ENCODE results near the gene MRGPRF. TPM values are rescaled to one million over a fixed set of nuclear protein-coding genes. Genes with fewer than 3 reads are reported as not detected.

Gene MRGPRF
- total RNA-seq, 6 experiments from 2014 or later: 51.4 to 74.9 (median 63.9) TPM

DNA sequence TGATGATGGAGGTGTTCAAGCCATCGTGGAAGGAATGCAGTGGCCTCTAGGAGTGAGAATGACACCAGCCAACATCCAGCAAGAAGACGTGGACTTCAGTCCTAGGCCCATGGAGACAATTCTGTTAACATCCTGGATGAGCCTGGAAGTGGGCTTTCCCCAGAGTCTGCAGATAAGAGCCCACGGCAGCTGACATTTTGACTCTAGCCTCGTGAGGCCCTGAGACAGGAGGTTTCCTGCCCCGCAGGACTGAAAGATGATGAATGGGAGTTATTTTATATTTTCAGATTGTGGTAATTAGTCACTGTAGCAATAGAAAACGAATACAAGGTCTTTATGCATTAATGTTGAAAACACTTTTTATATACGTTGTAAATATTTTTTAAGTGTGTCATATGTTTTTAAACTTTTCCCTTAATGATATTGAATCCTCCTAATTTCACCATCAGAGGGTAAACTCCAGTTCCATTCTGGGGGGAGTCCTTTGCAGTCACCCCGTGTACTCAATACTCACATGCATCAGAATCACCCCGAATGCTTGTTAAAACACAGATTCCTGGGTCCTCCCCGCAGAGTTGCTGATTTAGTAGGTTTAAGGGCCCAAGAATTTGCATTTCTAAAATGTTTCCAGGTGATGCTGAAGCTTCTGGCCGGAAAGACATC is 35.1 kb upstream of the MRGPRF start:
- Mint-ChIP-seq H3K27me3 (ENCODE audit: insufficient read depth) (peaks cover 4% of the 10 kb centered on the region; the same call in 1 of the 2 replicates), H3K27ac (peak overlapping the region; percentile 78)
- TF ChIP-seq, protein P1, sequence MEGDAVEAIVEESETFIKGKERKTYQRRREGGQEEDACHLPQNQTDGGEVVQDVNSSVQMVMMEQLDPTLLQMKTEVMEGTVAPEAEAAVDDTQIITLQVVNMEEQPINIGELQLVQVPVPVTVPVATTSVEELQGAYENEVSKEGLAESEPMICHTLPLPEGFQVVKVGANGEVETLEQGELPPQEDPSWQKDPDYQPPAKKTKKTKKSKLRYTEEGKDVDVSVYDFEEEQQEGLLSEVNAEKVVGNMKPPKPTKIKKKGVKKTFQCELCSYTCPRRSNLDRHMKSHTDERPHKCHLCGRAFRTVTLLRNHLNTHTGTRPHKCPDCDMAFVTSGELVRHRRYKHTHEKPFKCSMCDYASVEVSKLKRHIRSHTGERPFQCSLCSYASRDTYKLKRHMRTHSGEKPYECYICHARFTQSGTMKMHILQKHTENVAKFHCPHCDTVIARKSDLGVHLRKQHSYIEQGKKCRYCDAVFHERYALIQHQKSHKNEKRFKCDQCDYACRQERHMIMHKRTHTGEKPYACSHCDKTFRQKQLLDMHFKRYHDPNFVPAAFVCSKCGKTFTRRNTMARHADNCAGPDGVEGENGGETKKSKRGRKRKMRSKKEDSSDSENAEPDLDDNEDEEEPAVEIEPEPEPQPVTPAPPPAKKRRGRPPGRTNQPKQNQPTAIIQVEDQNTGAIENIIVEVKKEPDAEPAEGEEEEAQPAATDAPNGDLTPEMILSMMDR (IDR thresholded peaks at IDR 0.05): no peak

DNA sequence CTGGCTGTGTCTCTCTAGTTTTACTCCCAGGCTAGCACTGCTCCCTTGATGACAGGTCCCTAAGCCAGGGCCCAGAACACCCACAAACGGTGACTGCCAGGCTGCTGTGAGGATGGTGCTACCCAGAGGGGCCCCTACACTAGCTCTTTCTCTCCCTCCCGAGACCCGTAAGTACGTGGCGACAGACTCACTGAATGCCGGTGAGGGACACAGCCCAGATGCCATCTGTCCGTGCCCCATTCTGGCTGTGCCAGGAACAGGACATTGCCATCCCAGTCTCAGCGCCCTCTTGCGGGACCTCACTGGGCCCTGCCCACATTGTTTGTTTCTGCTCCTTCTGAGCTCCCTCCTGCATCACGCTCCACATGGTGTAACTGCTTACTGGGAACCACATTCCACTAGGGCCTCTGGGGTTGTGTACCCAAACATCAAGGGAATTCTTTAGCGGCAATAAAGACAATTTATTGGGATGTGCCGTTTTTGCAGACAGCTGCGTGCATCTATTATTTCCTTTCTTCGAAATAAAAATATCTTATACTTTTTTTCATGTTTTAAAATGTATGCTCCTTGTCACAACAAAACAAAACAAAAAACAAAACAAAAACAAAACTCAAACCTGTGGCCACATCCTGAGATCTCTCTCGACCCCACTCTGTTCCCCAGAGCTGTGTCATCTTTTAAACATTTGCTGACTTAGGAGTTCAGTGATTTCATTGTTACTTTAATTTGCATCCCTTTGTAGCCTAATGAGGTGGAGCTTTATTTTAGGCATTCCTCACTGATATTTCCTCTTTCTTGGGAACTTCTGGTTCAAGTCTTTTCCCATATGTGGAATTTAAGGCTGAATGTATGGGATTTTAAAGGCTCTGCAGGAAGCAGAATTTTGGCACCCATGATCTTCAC is 31.3 kb upstream of the MRGPRF start:
- TF ChIP-seq, protein P1 (IDR thresholded peaks at IDR 0.05): peak; percentile 84
- H3K9me3 Mint-ChIP-seq: no peaks in the 10 kb centered on the region
- peak overlapping the region; percentile 72 for H3K4me3 Mint-ChIP-seq
- H3K27me3 Mint-ChIP-seq (ENCODE audit: insufficient read depth): no peaks in the 10 kb centered on the region
- peak; percentile 85 for DNase-seq
- H3K36me3 Mint-ChIP-seq (ENCODE audit: low read depth): peaks cover 8% of the 10 kb centered on the region; the same call in 1 of the 2 replicates
- H3K4me1 Mint-ChIP-seq (ENCODE audit: low read depth): peaks cover 52% of the 10 kb centered on the region
- H3K27ac Mint-ChIP-seq: peak overlapping the region; percentile 85

More for the DNA sequence above, 35.1 kb upstream of the MRGPRF start:
- no peaks in the 10 kb centered on the region for H3K36me3 Mint-ChIP-seq (ENCODE audit: low read depth)
- no peaks in the 10 kb centered on the region for H3K9me3 Mint-ChIP-seq
- peaks cover 47% of the 10 kb centered on the region for H3K4me1 Mint-ChIP-seq (ENCODE audit: low read depth)
- no peak for DNase-seq
- H3K4me3 Mint-ChIP-seq: peak overlapping the region; percentile 83

DNA sequence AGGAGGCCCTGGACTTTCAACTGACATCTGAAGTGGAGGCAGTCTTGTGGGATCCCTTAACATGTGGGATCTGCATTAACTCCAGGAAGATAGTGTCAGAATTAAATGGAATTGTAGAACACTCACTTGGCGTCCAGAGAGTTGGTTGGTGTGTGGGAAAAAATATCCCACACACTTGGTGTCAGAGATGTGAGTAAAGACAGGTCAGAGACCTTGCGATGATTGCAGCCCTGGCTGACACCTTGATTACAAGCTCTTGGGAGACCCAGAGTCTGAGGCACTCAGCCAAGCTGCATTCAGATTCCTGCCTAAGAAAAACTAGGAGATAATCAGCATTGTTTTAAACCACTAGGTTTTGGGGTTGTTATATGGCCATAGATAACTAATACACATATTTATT is 28.5 kb upstream of the MRGPRF start:
- Mint-ChIP-seq H3K4me1 (ENCODE audit: low read depth) (peaks cover 44% of the 10 kb centered on the region), H3K4me3 (no peak overlapping the region), H3K27ac (peak overlapping the region; percentile 77), H3K36me3 (ENCODE audit: low read depth) (peaks cover 8% of the 10 kb centered on the region; the same call in 1 of the 2 replicates), H3K9me3 (no peaks in the 10 kb centered on the region), H3K27me3 (ENCODE audit: insufficient read depth) (no peaks in the 10 kb centered on the region)
- TF ChIP-seq, protein P1 (IDR thresholded peaks at IDR 0.05): no peak
- DNase-seq: no peak

DNA sequence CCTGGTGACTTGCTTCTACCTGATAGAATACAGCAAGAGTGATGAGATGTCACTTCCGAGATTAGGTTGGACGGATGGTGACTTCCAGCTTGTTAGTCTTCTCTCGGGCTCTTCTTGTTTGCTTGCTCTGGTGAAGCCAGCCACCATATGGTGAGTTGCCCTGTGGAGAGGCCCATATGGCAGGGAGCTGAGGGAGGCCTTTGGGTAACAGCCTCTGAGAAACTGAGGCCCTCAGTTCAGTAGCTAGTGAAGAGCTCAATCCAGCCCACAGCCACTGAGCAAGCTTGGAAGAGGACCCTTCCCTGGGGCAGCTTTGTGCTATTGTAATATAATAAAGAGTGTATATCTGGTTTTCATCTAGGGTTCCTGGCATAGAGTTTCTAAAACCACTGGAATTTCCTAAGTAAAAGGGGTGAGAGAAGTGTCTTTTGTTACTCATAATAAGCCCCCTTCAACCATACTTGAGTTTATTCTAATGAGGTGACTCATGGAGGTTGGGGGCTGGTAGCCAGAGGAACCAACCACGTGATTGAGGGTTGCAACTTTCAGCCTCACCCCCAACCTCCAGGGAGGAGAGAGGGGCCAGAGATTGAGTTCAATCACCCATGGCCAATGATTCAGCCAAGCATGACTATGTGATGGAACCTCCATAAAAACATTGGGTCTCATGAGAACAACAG is 27.7 kb upstream of the MRGPRF start:
- no peaks in the 10 kb centered on the region for H3K27me3 Mint-ChIP-seq (ENCODE audit: insufficient read depth)
- H3K27ac Mint-ChIP-seq: peak overlapping the region; percentile 77
- peaks cover 50% of the 10 kb centered on the region for H3K4me1 Mint-ChIP-seq (ENCODE audit: low read depth)
- no peaks in the 10 kb centered on the region for H3K9me3 Mint-ChIP-seq
- DNase-seq: peak; percentile 63
- H3K36me3 Mint-ChIP-seq (ENCODE audit: low read depth): peaks cover 8% of the 10 kb centered on the region; the same call in 1 of the 2 replicates
- TF ChIP-seq, protein P1 (IDR thresholded peaks at IDR 0.05): no peak
- H3K4me3 Mint-ChIP-seq: peak overlapping the region; percentile 39; the same call in 1 of the 2 replicates

DNA sequence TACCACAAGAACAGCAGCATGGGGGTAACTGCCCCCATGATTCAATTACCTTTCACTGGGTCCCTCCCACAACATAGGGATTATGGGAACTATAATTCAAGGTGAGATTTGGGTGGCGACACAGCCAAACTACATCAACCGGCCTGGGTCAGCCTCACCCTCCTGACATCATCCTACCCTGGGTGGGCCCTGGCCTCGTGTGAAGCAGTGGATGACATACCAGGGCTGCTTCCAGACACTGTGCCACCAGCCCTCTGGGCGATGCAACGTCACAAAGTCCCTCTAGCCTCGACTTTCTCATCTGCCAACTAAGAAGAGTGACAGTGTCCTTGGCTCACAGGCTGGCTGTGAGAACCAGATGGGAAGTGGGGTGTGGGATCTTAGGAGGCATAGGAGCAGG is 27.0 kb upstream of the MRGPRF start:
- peak overlapping the region; percentile 77; the same call in 1 of the 2 replicates for H3K27ac Mint-ChIP-seq

More for the DNA sequence above, 27.0 kb upstream of the MRGPRF start:
- TF ChIP-seq, protein P1 (IDR thresholded peaks at IDR 0.05): no peak
- Mint-ChIP-seq H3K4me1 (ENCODE audit: low read depth) (peaks cover 50% of the 10 kb centered on the region), H3K4me3 (no peak overlapping the region), H3K36me3 (ENCODE audit: low read depth) (peaks cover 8% of the 10 kb centered on the region; the same call in 1 of the 2 replicates), H3K27me3 (ENCODE audit: insufficient read depth) (no peaks in the 10 kb centered on the region), H3K9me3 (no peaks in the 10 kb centered on the region)
- DNase-seq: no peak

All from HFFc6 (cell line).